PC-3 (cell line): ENCODE results near the gene AQP6.

Source experiments
- EZH2phosphoT487 ChIP-seq: fragments of 300-600 bp; sonication (generic); IDR thresholded peaks from 2 replicates; pipeline ENCODE4 v1.6.1; 2018; ENCODE audit warnings: mild to moderate bottlenecking, antibody characterized with exemption, low read length, borderline replicate concordance
- TF ChIP-seq, protein P1 (sequence below): fragments of 300-600 bp; sonication (generic); conservative IDR thresholded peaks from 2 replicates; pipeline ENCODE4 v1.5.1; 2017; ENCODE audit warnings: antibody characterized with exemption, low read depth, mild to moderate bottlenecking, low read length

DNA sequence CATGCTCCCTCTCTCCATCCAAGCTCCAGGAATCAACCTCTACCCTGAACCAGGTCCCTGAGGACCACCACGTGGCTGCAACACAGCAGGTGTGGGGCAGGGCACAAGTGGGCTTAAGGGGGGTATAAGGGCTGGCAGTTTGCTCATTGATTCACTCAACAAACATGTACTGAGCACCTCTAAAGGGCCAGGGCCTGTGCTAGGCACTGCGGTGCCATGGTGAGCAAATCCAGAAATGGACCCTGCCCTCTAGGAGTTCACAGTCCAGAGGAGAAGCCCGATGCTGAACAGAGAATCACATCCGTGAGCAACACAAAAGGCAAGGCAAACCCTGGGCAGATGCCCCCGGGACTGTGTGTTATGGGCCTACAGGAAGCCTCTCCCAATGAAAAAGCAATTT, 28.7 kb upstream of the AQP6 start:
- no peak for TF ChIP-seq EZH2phosphoT487
- TF ChIP-seq, protein P1, sequence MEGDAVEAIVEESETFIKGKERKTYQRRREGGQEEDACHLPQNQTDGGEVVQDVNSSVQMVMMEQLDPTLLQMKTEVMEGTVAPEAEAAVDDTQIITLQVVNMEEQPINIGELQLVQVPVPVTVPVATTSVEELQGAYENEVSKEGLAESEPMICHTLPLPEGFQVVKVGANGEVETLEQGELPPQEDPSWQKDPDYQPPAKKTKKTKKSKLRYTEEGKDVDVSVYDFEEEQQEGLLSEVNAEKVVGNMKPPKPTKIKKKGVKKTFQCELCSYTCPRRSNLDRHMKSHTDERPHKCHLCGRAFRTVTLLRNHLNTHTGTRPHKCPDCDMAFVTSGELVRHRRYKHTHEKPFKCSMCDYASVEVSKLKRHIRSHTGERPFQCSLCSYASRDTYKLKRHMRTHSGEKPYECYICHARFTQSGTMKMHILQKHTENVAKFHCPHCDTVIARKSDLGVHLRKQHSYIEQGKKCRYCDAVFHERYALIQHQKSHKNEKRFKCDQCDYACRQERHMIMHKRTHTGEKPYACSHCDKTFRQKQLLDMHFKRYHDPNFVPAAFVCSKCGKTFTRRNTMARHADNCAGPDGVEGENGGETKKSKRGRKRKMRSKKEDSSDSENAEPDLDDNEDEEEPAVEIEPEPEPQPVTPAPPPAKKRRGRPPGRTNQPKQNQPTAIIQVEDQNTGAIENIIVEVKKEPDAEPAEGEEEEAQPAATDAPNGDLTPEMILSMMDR: no peak
